K562 (cell line): ENCODE results near the gene CACNA1C. TPM values are rescaled to one million over a fixed set of nuclear protein-coding genes. Genes with fewer than 3 reads are reported as not detected.
A peak's percentile ranks its signal among the peaks of the same experiment; 100 is the strongest.

Experiments
- BMI1 ChIP-seq: fragments of 150-350 bp; IDR thresholded peaks from 2 replicates; pipeline ENCODE4 v1.6.1; 2014; ENCODE audit warnings: low read length
- CCAR2 ChIP-seq: fragments of 200-400 bp; formaldehyde crosslinking; IDR thresholded peaks from 2 replicates; pipeline ENCODE4 v1.6.1; 2017; ENCODE audit warnings: mild to moderate bottlenecking, low read depth, low read length
- ELK3 ChIP-seq: fragments of 450-650 bp; formaldehyde crosslinking; IDR thresholded peaks from 2 replicates; pipeline ENCODE4 v1.4.0; 2020; ENCODE audit warnings: mild to moderate bottlenecking
- ETV1 ChIP-seq: fragments of 450-650 bp; conservative IDR thresholded peaks from 2 replicates; pipeline ENCODE4 v1.6.1; 2016; ENCODE audit warnings: missing genetic modification characterization, control low read depth, low read depth, missing compliant biosample characterization
- FOSL1 ChIP-seq: fragments of 200-800 bp; sonication (Bioruptor generic); conservative IDR thresholded peaks from 2 replicates; pipeline ENCODE4 v1.6.1; 2016; ENCODE audit warnings: missing genetic modification characterization, missing compliant biosample characterization
- GATA2 ChIP-seq: sonication (generic); formaldehyde crosslinking; IDR thresholded peaks from 2 replicates; pipeline ENCODE4 v1.4.0; 2020; ENCODE audit warnings: mild to moderate bottlenecking, missing genetic modification reagents
- MAX ChIP-seq: sonication (generic); formaldehyde crosslinking; IDR thresholded peaks from 2 replicates; pipeline ENCODE4 v1.9.0; 2022; ENCODE audit warnings: mild to moderate bottlenecking, missing genetic modification reagents
- MCM2 ChIP-seq: fragments of 450-650 bp; IDR thresholded peaks from 2 replicates; pipeline ENCODE4 v1.6.1; 2017; ENCODE audit warnings: low read depth, mild to moderate bottlenecking
- MYC ChIP-seq, 2 experiments: fragments of 250-450 bp in 1 of 2; sonication (Bioruptor Pico) in 1 of 2; IDR thresholded peaks; 2 replicates each; pipeline versions ENCODE4 v1.5.1 to v1.6.1; 2012 to 2021; ENCODE audit warnings: low read depth in 2 of 2, borderline replicate concordance in 1 of 2, improper control_type of control experiment in 1 of 2, low read length in 1 of 2, mild to moderate bottlenecking in 1 of 2, moderate library complexity in 1 of 2
- PCBP1 ChIP-seq: fragments of 200-400 bp; formaldehyde crosslinking; IDR thresholded peaks from 2 replicates; pipeline ENCODE4 v1.6.1; 2018; ENCODE audit warnings: mild to moderate bottlenecking, low read depth, low read length; ENCODE audit not compliant: poor library complexity, severe bottlenecking
- POLR2AphosphoS2 ChIP-seq: IDR thresholded peaks from 2 replicates; pipeline ENCODE4 v1.6.1; 2012; ENCODE audit warnings: low read length, improper control_type of control experiment
- RAD21 ChIP-seq, 2 experiments: fragments of 250-450 bp in 1 of 2; fragments of 450-650 bp in 1 of 2; sonication (Bioruptor Pico) in 1 of 2; formaldehyde crosslinking in 1 of 2; IDR thresholded peaks in 1 of 2; conservative IDR thresholded peaks in 1 of 2; 2 replicates each; pipeline versions ENCODE4 v1.4.0 to v1.8.0; 2020 to 2022; ENCODE audit warnings: mild to moderate bottlenecking in 2 of 2, moderate library complexity in 1 of 2
- RHOXF2B ChIP-seq: fragments of 250-450 bp; sonication (Bioruptor Pico); conservative IDR thresholded peaks from 2 replicates; pipeline ENCODE4 v1.5.1; 2021
- SMC3 ChIP-seq: conservative IDR thresholded peaks from 2 replicates; pipeline ENCODE4 v1.6.1; 2011; ENCODE audit warnings: low read depth, low read length, improper control_type of control experiment; ENCODE audit not compliant: insufficient read depth
- SNRNP70 ChIP-seq: fragments of 200-400 bp; formaldehyde crosslinking; optimal IDR thresholded peaks from 2 replicates; pipeline ENCODE3; 2017; ENCODE audit warnings: low read depth, low read length
- TCF3 ChIP-seq: sonication (generic); formaldehyde crosslinking; IDR thresholded peaks from 2 replicates; pipeline ENCODE4 v1.4.0; 2020; ENCODE audit warnings: mild to moderate bottlenecking, missing genetic modification reagents
- VEZF1 ChIP-seq: fragments of 200-800 bp; sonication (Bioruptor generic); IDR thresholded peaks from 2 replicates; pipeline ENCODE4 v1.6.1; 2017; ENCODE audit warnings: missing genetic modification characterization, missing compliant biosample characterization
- ZNF431 ChIP-seq: sonication (generic); formaldehyde crosslinking; IDR thresholded peaks from 2 replicates; pipeline ENCODE4 v1.8.0; 2022; ENCODE audit warnings: mild to moderate bottlenecking, missing genetic modification reagents
- polyA plus RNA-seq, 8 experiments: library from polyadenylated mRNA; depleted of rRNA in 4 of 8; stranded (reverse) in 5 of 8; unstranded in 3 of 8; fragments of >200 nt; fragmentation: Nextera tagmentation in 2 of 8; fragmentation: Illumina TruSeq in 1 of 8; extraction: Ambion mirVana in 2 of 8; extraction: Trizol in 1 of 8; gene quantifications; 2 replicates each; pipeline versions ENCODE4 v1.2.1 to v1.2.3, GENCODE V29; 2011 to 2014; ENCODE audit warnings: inconsistent platforms in 1 of 8, missing spikeins in 1 of 8
- total RNA-seq, 7 experiments: library from RNA; depleted of rRNA in 6 of 7; stranded (reverse); fragments of >200 nt in 6 of 7; fragmentation: Illumina TruSeq in 2 of 7; extraction: Trizol in 2 of 7; gene quantifications; 2 replicates each; pipeline versions ENCODE4 v1.2.1 to v1.2.3, GENCODE V29; 2011 to 2021; ENCODE audit warnings: low replicate concordance in 1 of 7
- TF ChIP-seq, protein P1 (sequence below), 3 experiments: IDR thresholded peaks in 2 of 3; conservative IDR thresholded peaks in 1 of 3; 2 replicates each; pipeline ENCODE4 v1.5.1; 2011 to 2012; ENCODE audit warnings: low read length in 3 of 3, mild to moderate bottlenecking in 3 of 3, control low read depth in 2 of 3, improper control_type of control experiment in 1 of 3, inconsistent platforms in 1 of 3, low read depth in 1 of 3, mixed read lengths in 1 of 3, moderate library complexity in 1 of 3; ENCODE audit not compliant: insufficient read depth in 2 of 3

CACNA1C gene
- total and polyA plus RNA-seq, 9 of the 15 experiments (the other 6 are each of a cell fraction or from before 2014, with no cell fraction given), result not detected

DNA sequence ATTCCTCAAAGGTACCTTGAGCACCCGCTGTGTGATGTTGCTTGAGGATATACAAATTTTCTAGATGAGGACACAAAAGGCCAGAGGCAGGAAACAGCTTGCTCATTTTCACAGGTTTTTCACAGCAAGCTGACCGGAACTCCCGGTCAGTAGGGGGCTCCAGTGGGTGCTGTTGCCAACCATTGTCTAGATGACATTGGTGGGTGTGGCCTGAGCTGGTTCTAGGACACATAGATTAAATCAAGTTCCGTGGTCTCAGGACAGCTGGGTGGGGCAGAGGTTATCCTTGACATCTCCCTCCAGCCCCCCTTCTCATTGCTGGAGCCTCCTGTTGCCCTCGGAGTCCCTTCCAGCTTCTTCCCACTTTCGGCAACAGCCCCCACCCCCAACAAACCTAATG lies 588.4 kb downstream of the CACNA1C start (continued):
- no peak for TF ChIP-seq RHOXF2B
- no peak for TF ChIP-seq PCBP1
- no peak for TF ChIP-seq MAX (CRISPR knock-in tag)
- TF ChIP-seq, protein P1, sequence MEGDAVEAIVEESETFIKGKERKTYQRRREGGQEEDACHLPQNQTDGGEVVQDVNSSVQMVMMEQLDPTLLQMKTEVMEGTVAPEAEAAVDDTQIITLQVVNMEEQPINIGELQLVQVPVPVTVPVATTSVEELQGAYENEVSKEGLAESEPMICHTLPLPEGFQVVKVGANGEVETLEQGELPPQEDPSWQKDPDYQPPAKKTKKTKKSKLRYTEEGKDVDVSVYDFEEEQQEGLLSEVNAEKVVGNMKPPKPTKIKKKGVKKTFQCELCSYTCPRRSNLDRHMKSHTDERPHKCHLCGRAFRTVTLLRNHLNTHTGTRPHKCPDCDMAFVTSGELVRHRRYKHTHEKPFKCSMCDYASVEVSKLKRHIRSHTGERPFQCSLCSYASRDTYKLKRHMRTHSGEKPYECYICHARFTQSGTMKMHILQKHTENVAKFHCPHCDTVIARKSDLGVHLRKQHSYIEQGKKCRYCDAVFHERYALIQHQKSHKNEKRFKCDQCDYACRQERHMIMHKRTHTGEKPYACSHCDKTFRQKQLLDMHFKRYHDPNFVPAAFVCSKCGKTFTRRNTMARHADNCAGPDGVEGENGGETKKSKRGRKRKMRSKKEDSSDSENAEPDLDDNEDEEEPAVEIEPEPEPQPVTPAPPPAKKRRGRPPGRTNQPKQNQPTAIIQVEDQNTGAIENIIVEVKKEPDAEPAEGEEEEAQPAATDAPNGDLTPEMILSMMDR (IDR thresholded peaks at IDR 0.05 in 2 of 3, conservative IDR thresholded peaks at IDR 0.05 in 1 of 3; ENCODE audit: insufficient read depth in 2 of 3, low read depth in 1 of 3, low read length in 3 of 3), result peak; percentile 22 to 56 (median 50); a peak in 4 of 6 replicates
- TF ChIP-seq TCF3, result no peak
- TF ChIP-seq CCAR2, result no peak
- TF ChIP-seq POLR2AphosphoS2, result no peak
- TF ChIP-seq FOSL1, result 0 out of 2 replicates have a peak, but pooled peaks have one; percentile 3
- no peak for TF ChIP-seq GATA2 (CRISPR knock-in tag)
- no peak for TF ChIP-seq ZNF431 (CRISPR knock-in tag)
- TF ChIP-seq BMI1, result no peak
- TF ChIP-seq SNRNP70, result no peak
- 0 out of 4 replicates have a peak, but pooled peaks of 1 of the 2 experiments have one; percentile 14 for TF ChIP-seq RAD21 (CRISPR knock-in tag; conservative IDR thresholded peaks at IDR 0.05 in 1 of 2, IDR thresholded peaks at IDR 0.05 in 1 of 2)
- TF ChIP-seq ELK3 (CRISPR knock-in tag), result no peak
- no peak for TF ChIP-seq MYC (IDR thresholded peaks at IDR 0.05; ENCODE audit: low read depth, low read length)
- no peak for TF ChIP-seq MYC (CRISPR knock-in tag; IDR thresholded peaks at IDR 0.05; ENCODE audit: borderline replicate concordance, low read depth)
- TF ChIP-seq VEZF1, result peak; percentile 33; the same call in 1 of the 2 replicates
- 0 out of 2 replicates have a peak, but pooled peaks have one; percentile 19 for TF ChIP-seq ETV1
- TF ChIP-seq MCM2, result no peak
- 0 out of 2 replicates have a peak, but pooled peaks have one; percentile 7 for TF ChIP-seq SMC3
